Activated CD8-positive, alpha-beta memory T cell treated with anti-CD3 and anti-CD28 coated beads, Interleukin-2, amount 50 U/mL, for 24 hours (primary cell): ENCODE measurements around the gene ANKRD49.
A peak's percentile ranks its signal among the peaks of the same experiment; 100 is the strongest.

Source experiments
- DNase-seq: peaks from one replicate; pipeline ENCODE4 v3.0.0-alpha.2; 2020; ENCODE audit errors: extremely low read depth

The ANKRD49 gene

GRCh38 chr11:94543695-94544645 lies 50.2 kb downstream of the ANKRD49 start, which contains the start of gene FUT4:
Gene FUT4, plus strand, starts transcription at chr11:94543921. Its CDS starts 213 bp downstream, at chr11:94544134.
- DNase-seq, result peak; percentile 39

GRCh38 chr11:94544646-94545263 lies 51.0 kb downstream of the ANKRD49 start:
- no peak for DNase-seq

GRCh38 chr11:94545264-94546161 lies 51.7 kb downstream of the ANKRD49 start:
- DNase-seq, result no peak

- DNase-seq, result no peak
Observed at GRCh38 chr11:94546162-94546470, 52.3 kb downstream of the ANKRD49 start.

GRCh38 chr11:94546886-94547285 lies 53.1 kb downstream of the ANKRD49 start:
- no peak for DNase-seq

GRCh38 chr11:94549146-94549545 lies 55.4 kb downstream of the ANKRD49 start:
- DNase-seq, result no peak
